D721Med (cell line): ENCODE results near the gene TSSK6.

Source experiments
- DNase-seq: peaks from one replicate; pipeline ENCODE4 v3.0.0; 2011; ENCODE audit warnings: low spot score; ENCODE audit not compliant: insufficient read length
- FAIRE-seq: peaks from 2 replicates; lab custom pipeline; 2011; peaks lifted over from hg19 to GRCh38; lab: Jason Lieb, UNC
- TF ChIP-seq, protein P1 (sequence below): IDR thresholded peaks from 2 replicates; pipeline ENCODE4 v1.5.1; 2012; ENCODE audit warnings: mild to moderate bottlenecking, control low read depth; ENCODE audit not compliant: insufficient read depth; ENCODE audit errors: missing control alignments

The TSSK6 gene

DNA sequence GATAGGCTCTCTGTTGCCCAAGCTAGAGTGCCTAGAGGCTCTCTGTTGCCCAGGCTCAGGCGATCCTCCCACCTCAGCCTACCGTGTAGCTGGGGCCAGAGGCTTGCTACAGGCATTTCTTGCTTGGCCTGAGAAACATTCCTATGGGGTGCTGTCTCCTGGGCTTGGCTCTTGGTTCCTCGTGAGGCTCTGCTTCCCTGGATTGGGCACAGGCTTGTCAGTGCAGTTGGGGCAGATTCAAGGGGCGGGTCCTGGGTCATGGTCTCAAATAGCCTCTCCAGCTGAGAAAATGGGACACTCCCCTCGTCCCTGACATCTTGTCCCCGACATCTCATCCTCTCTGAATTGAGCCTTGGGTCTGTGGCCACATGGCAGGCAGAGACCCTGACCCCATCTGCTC is 4.9 kb downstream of the TSSK6 start:
- DNase-seq (no peak), FAIRE-seq (no peak)
- TF ChIP-seq, protein P1, sequence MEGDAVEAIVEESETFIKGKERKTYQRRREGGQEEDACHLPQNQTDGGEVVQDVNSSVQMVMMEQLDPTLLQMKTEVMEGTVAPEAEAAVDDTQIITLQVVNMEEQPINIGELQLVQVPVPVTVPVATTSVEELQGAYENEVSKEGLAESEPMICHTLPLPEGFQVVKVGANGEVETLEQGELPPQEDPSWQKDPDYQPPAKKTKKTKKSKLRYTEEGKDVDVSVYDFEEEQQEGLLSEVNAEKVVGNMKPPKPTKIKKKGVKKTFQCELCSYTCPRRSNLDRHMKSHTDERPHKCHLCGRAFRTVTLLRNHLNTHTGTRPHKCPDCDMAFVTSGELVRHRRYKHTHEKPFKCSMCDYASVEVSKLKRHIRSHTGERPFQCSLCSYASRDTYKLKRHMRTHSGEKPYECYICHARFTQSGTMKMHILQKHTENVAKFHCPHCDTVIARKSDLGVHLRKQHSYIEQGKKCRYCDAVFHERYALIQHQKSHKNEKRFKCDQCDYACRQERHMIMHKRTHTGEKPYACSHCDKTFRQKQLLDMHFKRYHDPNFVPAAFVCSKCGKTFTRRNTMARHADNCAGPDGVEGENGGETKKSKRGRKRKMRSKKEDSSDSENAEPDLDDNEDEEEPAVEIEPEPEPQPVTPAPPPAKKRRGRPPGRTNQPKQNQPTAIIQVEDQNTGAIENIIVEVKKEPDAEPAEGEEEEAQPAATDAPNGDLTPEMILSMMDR, result no peak

DNA sequence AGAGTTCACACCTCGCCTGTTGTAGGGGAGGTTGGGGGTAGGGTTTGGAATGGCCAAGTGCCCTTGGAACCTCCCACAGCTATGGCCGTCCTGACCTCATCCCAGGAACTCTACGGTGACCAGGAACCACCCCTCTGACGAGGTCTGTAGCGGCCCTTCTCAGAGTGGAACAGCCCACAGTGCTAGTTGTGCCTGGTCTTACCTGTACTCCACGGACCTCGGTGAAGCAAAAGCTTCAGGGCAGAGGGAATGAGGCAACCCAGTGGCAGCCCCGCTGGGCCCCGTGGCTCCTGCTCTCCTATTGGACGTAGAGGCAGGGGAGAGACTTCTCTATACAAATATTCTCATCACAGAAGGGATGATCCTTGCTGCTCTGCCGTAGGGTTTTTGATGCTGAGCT is 7.1 kb downstream of the TSSK6 start:
- DNase-seq (no peak), FAIRE-seq (no peak)
- TF ChIP-seq, protein P1, result no peak

DNA sequence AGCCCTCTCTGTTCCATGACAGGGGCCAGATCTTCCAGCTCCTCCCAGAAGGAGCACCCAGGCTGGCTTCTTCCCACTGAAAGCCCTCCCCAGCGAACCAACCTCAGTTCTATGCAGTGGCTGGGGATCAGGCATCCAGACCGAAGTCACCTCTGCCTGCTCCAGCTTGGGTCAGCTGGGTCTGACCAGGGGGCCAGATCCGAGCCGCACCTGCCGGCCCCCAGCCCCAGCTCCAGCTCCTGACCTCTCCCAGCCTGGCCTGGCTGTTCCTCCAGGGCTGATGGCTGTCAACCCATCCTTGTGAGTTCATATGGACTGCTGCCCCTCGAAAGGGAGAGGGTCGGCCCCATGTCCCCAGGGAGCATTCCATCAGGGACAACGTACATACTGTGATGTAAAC is 8.0 kb downstream of the TSSK6 start:
- FAIRE-seq, result no peak

DNA sequence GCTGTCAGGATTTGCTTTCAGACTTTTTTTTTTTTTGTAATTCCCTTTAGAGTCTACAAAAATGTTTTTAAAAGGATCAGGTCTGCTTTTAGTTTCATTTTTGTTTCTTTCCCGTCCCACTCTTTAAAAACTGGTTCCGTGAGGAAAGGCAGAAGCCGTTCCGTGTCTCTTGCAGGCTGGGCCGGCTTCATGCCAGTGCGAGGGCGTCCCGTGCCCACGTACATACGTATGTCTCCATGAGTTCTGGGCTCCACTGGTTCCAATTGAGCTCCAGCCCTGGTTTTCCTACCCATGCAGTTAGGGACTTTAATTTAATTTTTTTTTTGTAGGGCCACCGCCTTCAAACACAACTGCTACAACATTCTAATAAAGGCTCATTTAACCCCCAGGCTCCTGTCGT is 8.8 kb downstream of the TSSK6 start:
- DNase-seq (no peak), FAIRE-seq (no peak)
- TF ChIP-seq, protein P1, result no peak

More for the DNA sequence above, 8.0 kb downstream of the TSSK6 start:
- DNase-seq, result no peak
- TF ChIP-seq, protein P1, result no peak

DNA sequence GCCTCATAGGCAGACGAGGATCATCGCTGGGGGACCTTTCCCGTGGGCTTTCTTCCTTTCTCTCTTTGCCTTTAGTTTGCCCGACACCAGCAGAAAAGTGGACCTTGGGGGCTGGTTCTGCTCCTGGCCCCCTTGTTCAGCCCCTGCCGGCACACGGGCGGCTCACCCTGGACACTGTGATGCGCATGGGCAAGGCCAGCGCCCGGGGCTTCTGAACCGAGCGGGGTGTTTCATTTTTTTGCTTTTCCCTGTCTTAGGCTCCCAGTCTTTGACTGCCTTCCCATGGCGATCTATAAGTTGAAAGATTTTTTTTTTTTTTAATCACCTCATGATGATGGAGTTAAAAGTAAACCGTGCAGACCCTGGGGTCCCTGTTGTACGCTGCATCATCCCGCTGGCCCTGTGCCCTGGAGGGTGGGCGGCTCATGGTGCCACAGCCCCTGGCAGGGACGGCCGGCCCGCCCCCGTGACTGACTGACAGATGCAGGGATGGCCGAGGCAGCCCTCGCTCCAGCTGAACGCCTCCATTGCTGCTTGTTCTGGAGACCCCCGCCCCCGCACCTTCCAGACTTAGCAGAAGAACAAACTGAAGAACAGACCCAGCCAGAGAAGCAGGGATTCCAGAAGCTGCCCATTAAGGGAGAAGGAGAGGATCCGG is 9.6 kb downstream of the TSSK6 start:
- FAIRE-seq (no peak), DNase-seq (no peak)
- TF ChIP-seq, protein P1, result no peak

DNA sequence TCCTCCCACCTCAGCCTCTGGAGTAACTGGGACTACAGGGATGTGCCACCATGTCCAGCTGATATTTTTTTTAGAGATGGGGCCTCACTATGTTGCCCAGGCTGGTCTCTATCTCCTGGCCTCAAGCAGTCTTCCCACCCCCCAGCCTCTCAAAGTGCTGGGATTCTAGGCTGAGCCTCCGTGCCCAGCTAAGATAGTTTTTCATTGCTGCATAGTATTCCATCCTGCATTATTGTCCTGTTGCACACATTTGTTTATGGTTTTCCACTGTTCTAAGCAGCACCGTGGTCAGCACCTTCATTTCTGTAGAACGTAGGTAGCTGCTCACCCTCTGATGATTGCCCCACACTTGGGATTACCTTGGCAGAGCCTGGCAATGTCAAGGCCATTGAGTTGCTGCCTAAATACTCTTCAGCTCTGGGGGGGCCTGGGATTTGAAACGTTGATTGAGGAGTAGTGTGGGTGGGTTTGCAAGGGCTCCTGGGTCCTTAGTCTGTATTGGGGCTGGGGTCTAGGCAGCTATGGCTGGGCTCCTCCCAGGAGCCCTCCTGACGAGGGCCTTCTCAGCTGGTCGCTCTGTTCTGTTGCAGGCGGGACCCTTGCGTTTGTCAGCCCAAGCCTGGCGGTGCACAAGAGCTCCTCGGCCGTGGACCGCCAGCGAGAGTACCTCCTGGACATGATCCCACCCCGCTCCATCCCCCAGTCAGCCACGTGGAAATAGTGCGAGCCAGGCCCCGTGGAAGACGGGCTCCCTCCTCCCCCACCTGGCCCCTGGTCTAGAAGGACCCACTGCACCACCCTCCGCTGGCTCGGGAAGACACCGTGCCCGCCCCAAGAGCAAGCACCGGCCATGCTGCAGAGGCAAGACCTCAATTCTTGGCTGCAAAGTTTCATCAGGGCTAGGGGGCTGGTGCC is 10.3 kb downstream of the TSSK6 start:
- FAIRE-seq (no peak), DNase-seq (no peak)
- TF ChIP-seq, protein P1, result no peak
